ENCODE data around the gene MMD2.

The MMD2 gene

GRCh38 chr7:4957847-4958476, 1.0 kb downstream of the MMD2 start:
- DNase-seq (ENCODE audit: low read depth): no peak

- no peak for DNase-seq (ENCODE audit: low read depth)
Measured at GRCh38 chr7:4951903-4952636, 6.9 kb downstream of the MMD2 start.

GRCh38 chr7:4951304-4951703, 7.7 kb downstream of the MMD2 start:
- DNase-seq (ENCODE audit: low read depth): no peak

- DNase-seq (ENCODE audit: low read depth): no peak
Measured at GRCh38 chr7:4948402-4948801, 10.6 kb downstream of the MMD2 start.

- DNase-seq (ENCODE audit: low read depth): no peak
Measured at GRCh38 chr7:4945949-4946348, 13.0 kb downstream of the MMD2 start.

- DNase-seq (ENCODE audit: low read depth): no peak
Measured at GRCh38 chr7:4944939-4945338, 14.0 kb downstream of the MMD2 start.

- DNase-seq (ENCODE audit: low read depth): no peak
Measured at GRCh38 chr7:4943297-4943696, 15.7 kb downstream of the MMD2 start.

- DNase-seq (ENCODE audit: low read depth): no peak
Measured at GRCh38 chr7:4939971-4940728, 18.8 kb downstream of the MMD2 start.

- DNase-seq (ENCODE audit: low read depth): no peak
Measured at GRCh38 chr7:4937411-4937810, 21.6 kb downstream of the MMD2 start.

GRCh38 chr7:4934419-4935025, 24.5 kb downstream of the MMD2 start:
- no peak for DNase-seq (ENCODE audit: low read depth)

- DNase-seq (ENCODE audit: low read depth): no peak
Measured at GRCh38 chr7:4931943-4932342, 27.0 kb downstream of the MMD2 start.

- no peak for DNase-seq (ENCODE audit: low read depth)
Measured at GRCh38 chr7:4929005-4929404, 30.0 kb downstream of the MMD2 start.

- no peak for DNase-seq (ENCODE audit: low read depth)
Measured at GRCh38 chr7:4928445-4928844, 30.5 kb downstream of the MMD2 start.

GRCh38 chr7:4919969-4920766, 38.8 kb downstream of the MMD2 start:
- DNase-seq (ENCODE audit: low read depth): no peak

GRCh38 chr7:4916113-4916512, 42.9 kb downstream of the MMD2 start:
- DNase-seq (ENCODE audit: low read depth): no peak

GRCh38 chr7:4911111-4911828, 47.7 kb downstream of the MMD2 start:
- DNase-seq (ENCODE audit: low read depth): no peak

- DNase-seq (ENCODE audit: low read depth): no peak
Measured at GRCh38 chr7:4906682-4907081, 52.3 kb downstream of the MMD2 start.

GRCh38 chr7:4905171-4905570, 53.8 kb downstream of the MMD2 start:
- no peak for DNase-seq (ENCODE audit: low read depth)

- no peak for DNase-seq (ENCODE audit: low read depth)
Measured at GRCh38 chr7:4904346-4904745, 54.6 kb downstream of the MMD2 start.

- DNase-seq (ENCODE audit: low read depth): no peak
Measured at GRCh38 chr7:4895766-4896165, 63.2 kb downstream of the MMD2 start.

GRCh38 chr7:4894482-4894881, 64.5 kb downstream of the MMD2 start:
- no peak for DNase-seq (ENCODE audit: low read depth)

Measured in stromal cell of bone marrow (primary cell).